Mucosa of stomach (tissue), 1 donor: ENCODE data around the gene TTLL11.

Experiments used
- H3K27me3 ChIP-seq: one replicate; pipeline ENCODE4 v1.7.0; 2013; ENCODE audit warnings: mild to moderate bottlenecking, low read length; ENCODE audit not compliant: control insufficient read depth, insufficient read depth
- H3K36me3 ChIP-seq: one replicate; pipeline ENCODE4 v1.7.0; 2013; ENCODE audit warnings: low read length; ENCODE audit not compliant: control insufficient read depth, insufficient read depth
- H3K4me1 ChIP-seq: one replicate; pipeline ENCODE4 v1.7.0; 2013; ENCODE audit warnings: mild to moderate bottlenecking, low read length; ENCODE audit not compliant: control insufficient read depth, insufficient read depth
- H3K4me3 ChIP-seq: one replicate; pipeline ENCODE4 v1.7.0; 2013; ENCODE audit warnings: low read length
- H3K9ac ChIP-seq: one replicate; pipeline ENCODE4 v1.7.0; 2013; ENCODE audit warnings: mild to moderate bottlenecking, low read length, moderate library complexity
- H3K9me3 ChIP-seq: one replicate; pipeline ENCODE4 v1.7.0; 2013; ENCODE audit warnings: mild to moderate bottlenecking, low read length, moderate library complexity; ENCODE audit not compliant: control insufficient read depth
- donor health status: Pancreatic carcinoma.

The TTLL11 gene

GRCh38 chr9:121944711-121945191, 148.4 kb downstream of the TTLL11 start:
- Histone ChIP-seq H3K36me3 (no peaks in the 10 kb centered on the region), H3K27me3 (no peaks in the 10 kb centered on the region), H3K9ac (no peak overlapping the region), H3K9me3 (no peaks in the 10 kb centered on the region), H3K4me1 (no peaks in the 10 kb centered on the region), H3K4me3 (no peak overlapping the region)

GRCh38 chr9:121943463-121943862, 149.6 kb downstream of the TTLL11 start:
- Histone ChIP-seq H3K4me3 (no peak overlapping the region), H3K36me3 (no peaks in the 10 kb centered on the region), H3K27me3 (no peaks in the 10 kb centered on the region), H3K9me3 (no peaks in the 10 kb centered on the region), H3K9ac (no peak overlapping the region), H3K4me1 (peaks cover 4% of the 10 kb centered on the region)

DNA sequence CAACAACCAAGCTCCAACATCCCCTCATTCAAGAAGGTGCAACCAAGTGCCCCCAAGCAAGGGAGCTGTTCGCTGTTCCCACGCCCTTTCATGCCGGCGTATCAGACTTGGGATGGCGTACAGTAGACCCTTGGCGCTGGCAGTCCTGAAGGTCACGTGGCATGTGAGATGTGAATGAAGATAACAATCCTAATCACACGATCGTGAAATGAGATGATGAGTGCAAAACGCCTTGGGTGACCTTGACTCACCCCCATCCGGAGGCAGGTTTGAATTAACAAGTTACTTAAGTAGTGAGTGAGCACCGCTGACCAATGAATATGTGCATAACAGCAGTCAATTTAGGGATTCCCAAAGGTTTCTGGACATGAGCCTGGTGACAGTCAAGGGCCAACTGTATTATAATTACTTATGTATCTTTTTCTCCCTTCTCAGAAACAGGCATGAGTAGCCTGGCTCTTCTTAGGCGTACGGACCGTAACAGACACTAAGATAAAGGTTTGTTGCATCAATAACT, 150.2 kb downstream of the TTLL11 start:
- no peak overlapping the region for H3K4me3 ChIP-seq

DNA sequence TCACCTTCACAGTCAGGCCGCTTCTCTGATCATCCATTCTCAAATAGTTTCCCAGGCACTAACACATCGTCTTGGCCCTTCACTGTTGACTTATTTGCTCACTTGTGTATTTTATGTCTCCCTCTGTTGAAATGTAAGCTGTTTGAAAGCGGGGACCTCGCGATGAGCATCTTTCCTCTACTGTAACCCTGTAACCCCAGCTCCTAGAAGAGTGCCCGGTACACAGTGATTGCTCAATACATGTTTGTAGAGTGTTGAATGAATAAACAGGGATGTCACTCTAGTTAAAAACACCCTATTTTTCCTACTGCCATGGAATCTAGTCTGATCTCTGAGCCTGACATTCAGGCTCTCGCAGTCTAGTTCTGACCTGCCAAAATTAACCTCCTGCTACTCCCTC, 150.8 kb downstream of the TTLL11 start:
- Histone ChIP-seq H3K9me3 (no peaks in the 10 kb centered on the region), H3K4me1 (peaks cover 6% of the 10 kb centered on the region), H3K4me3 (no peak overlapping the region)

More for the DNA sequence above, 150.2 kb downstream of the TTLL11 start:
- no peaks in the 10 kb centered on the region for H3K36me3 ChIP-seq
- H3K9ac ChIP-seq = no peak overlapping the region
- no peaks in the 10 kb centered on the region for H3K9me3 ChIP-seq
- no peaks in the 10 kb centered on the region for H3K27me3 ChIP-seq
- peaks cover 6% of the 10 kb centered on the region for H3K4me1 ChIP-seq

GRCh38 chr9:121939643-121940042, 153.5 kb downstream of the TTLL11 start:
- Histone ChIP-seq H3K4me1 (peaks cover 6% of the 10 kb centered on the region), H3K36me3 (no peaks in the 10 kb centered on the region), H3K4me3 (no peak overlapping the region)

More for the DNA sequence above, 150.8 kb downstream of the TTLL11 start:
- no peaks in the 10 kb centered on the region for H3K36me3 ChIP-seq
- no peaks in the 10 kb centered on the region for H3K27me3 ChIP-seq
- no peak overlapping the region for H3K9ac ChIP-seq

DNA sequence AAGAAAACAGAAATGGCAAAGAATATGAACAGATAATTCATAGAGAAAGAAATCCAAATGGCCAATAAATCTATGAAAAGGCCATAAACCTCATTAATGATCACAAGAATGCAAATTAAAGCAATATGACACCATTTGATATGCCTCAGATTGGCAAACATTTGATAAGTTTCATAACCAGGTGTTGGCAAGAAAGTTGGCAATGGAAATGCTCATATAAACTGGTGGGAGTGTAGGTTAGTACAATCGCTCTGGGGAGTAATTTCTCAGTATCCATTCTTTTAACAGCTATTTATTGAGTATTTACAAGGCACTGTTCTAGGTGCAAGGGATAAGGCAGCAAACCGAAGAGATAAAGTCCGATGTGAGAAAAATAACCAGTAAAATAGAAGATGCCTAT, 154.5 kb downstream of the TTLL11 start:
- Histone ChIP-seq H3K9me3 (no peaks in the 10 kb centered on the region), H3K27me3 (no peaks in the 10 kb centered on the region), H3K4me1 (peaks cover 6% of the 10 kb centered on the region), H3K4me3 (no peak overlapping the region), H3K36me3 (no peaks in the 10 kb centered on the region), H3K9ac (no peak overlapping the region)

More at GRCh38 chr9:121939643-121940042, 153.5 kb downstream of the TTLL11 start:
- Histone ChIP-seq H3K9ac (no peak overlapping the region), H3K9me3 (no peaks in the 10 kb centered on the region), H3K27me3 (no peaks in the 10 kb centered on the region)

- no peaks in the 10 kb centered on the region for H3K9me3 ChIP-seq
- H3K36me3 ChIP-seq = no peaks in the 10 kb centered on the region
- peaks cover 6% of the 10 kb centered on the region for H3K4me1 ChIP-seq
- H3K9ac ChIP-seq = no peak overlapping the region
- no peaks in the 10 kb centered on the region for H3K27me3 ChIP-seq
- H3K4me3 ChIP-seq = no peak overlapping the region
Measured at GRCh38 chr9:121937240-121937639, 155.9 kb downstream of the TTLL11 start.

DNA sequence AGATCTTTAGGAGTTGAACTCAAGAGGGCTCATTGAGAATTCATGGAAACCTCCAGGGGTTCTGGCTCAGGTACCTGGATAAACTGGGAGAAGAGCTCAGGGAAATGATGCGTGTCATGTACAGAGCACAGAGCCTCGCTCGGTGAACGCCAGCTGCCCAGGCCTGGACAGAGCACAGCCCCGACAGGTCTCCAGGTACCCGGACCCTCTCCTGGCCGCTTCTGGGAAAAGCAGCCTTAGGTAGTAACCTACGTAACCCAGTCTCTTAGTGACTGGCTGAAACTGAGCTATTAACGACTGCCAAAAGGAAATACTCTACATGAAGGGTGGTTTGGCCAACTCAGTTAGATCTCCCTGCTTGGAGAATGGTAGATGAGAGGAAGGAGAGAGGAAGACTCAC, 157.4 kb downstream of the TTLL11 start:
- Histone ChIP-seq H3K36me3 (no peaks in the 10 kb centered on the region), H3K4me3 (no peak overlapping the region), H3K9me3 (no peaks in the 10 kb centered on the region), H3K27me3 (no peaks in the 10 kb centered on the region), H3K9ac (no peak overlapping the region), H3K4me1 (peaks cover 6% of the 10 kb centered on the region)

DNA sequence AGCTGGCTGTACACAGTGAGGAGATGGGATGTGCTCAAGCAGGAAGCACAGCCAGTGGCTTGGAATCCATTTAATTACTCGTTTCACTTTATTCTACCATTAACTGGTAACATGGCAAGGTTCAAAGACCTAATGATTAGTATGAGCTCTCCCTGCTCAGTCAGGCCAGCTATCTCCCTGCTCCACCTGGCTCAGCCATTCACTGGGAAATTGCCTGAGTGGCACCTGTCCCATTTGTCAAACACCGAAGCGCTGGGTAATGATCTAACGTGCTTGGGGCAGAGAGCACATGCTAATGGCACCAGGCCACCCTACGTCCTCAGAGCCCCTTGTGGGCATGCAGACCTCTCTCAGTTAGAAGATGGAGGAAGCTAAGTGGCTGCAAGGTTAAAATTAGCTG, 162.2 kb downstream of the TTLL11 start:
- H3K4me3 ChIP-seq = no peak overlapping the region
- H3K27me3 ChIP-seq = no peaks in the 10 kb centered on the region
- H3K9ac ChIP-seq = no peak overlapping the region
- H3K36me3 ChIP-seq = no peaks in the 10 kb centered on the region
- H3K4me1 ChIP-seq = no peaks in the 10 kb centered on the region
- H3K9me3 ChIP-seq = no peaks in the 10 kb centered on the region

DNA sequence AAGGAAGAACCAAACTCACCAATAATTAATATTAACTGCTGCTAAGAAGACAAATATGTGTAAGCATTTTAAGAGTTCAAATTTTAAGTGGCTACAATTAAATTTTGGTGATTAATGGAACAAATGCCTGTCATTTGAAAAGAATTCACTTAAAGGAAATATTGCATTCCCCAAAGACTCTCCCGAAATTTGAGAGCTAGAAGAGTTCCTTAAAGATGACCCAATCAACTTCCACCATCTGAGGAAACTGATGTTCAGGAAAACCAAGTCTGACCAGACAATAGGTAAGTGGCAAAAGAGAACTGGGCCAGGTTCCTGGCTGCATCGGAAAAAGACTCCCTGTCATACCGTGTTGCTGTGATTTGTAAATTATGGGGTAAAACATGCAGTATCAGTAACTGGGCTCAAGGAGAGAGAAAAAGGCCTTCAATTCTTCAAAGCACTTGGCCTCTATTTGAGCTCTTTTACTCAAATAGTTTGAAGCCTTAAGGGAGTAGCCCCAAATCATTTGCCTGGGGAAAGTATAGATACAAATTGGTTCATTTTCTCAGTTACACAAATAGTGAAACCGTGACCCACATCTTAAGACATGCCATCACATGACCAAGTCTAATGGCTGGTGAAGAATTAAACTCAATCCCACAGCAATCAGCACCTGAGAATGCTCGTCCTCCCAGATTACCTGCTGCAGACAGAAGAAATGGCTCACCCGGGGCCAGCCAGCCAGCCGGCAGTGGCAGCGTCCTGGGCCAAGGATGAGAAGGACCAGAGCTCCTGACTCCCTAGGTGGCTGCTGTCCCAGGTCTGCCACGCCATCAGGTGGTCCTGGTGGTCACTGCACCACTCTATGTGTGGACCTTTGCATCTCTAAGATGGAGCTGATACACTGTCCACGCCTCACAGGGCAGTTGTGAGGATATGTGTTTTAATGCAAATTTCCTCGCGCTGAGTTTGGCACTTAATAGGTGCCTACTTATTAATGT, 162.9 kb downstream of the TTLL11 start:
- Histone ChIP-seq H3K4me1 (no peaks in the 10 kb centered on the region), H3K9ac (no peak overlapping the region), H3K36me3 (no peaks in the 10 kb centered on the region), H3K4me3 (no peak overlapping the region), H3K9me3 (no peaks in the 10 kb centered on the region), H3K27me3 (no peaks in the 10 kb centered on the region)

- Histone ChIP-seq H3K4me1 (no peaks in the 10 kb centered on the region), H3K9me3 (no peaks in the 10 kb centered on the region), H3K36me3 (no peaks in the 10 kb centered on the region), H3K4me3 (no peak overlapping the region), H3K27me3 (no peaks in the 10 kb centered on the region), H3K9ac (no peak overlapping the region)
Measured at GRCh38 chr9:121927636-121928035, 165.5 kb downstream of the TTLL11 start.

- H3K4me3 ChIP-seq = no peak overlapping the region
- no peaks in the 10 kb centered on the region for H3K4me1 ChIP-seq
Measured at GRCh38 chr9:121927081-121927480, 166.0 kb downstream of the TTLL11 start.

More at GRCh38 chr9:121927081-121927480, 166.0 kb downstream of the TTLL11 start:
- Histone ChIP-seq H3K9ac (no peak overlapping the region), H3K27me3 (no peaks in the 10 kb centered on the region), H3K9me3 (no peaks in the 10 kb centered on the region), H3K36me3 (no peaks in the 10 kb centered on the region)
